ENCODE results near the gene ANKRD44. TPM values are rescaled to one million over a fixed set of nuclear protein-coding genes. Genes with fewer than 3 reads are reported as not detected.
"Not testable (repeated sequence)": the region's sequence is repeated elsewhere in the genome, so short reads cannot be mapped to it uniquely, and the experiment has no call there.

The ANKRD44 gene
- total RNA-seq, 1 donor from 2014 or later = 40.6 TPM

DNA sequence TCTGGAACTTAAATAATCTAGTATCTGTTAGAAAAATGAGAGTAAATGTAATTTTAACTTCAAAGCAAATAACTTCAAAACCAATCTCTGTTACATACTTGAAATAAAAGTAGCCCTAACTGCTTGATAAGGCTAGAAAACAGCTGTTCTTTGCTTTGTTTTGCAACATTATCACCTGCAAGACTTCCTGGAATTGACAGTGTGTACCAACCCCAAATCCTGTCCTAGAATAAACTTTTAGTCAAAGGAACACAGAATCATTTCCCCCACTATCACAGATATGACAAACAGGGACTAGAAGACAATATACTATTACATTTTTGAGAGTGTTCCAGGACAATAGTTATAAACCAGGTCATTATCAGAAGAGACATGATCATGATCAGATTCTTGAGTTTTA lies 278.8 kb downstream of the ANKRD44 start:
- no peak for DNase-seq (ENCODE audit: low spot score)

GRCh38 chr2:197030090-197030489 lies 280.5 kb downstream of the ANKRD44 start:
- DNase-seq (ENCODE audit: low spot score) = no peak

GRCh38 chr2:197028633-197029032 lies 281.9 kb downstream of the ANKRD44 start:
- DNase-seq (ENCODE audit: low spot score) = no peak

DNA sequence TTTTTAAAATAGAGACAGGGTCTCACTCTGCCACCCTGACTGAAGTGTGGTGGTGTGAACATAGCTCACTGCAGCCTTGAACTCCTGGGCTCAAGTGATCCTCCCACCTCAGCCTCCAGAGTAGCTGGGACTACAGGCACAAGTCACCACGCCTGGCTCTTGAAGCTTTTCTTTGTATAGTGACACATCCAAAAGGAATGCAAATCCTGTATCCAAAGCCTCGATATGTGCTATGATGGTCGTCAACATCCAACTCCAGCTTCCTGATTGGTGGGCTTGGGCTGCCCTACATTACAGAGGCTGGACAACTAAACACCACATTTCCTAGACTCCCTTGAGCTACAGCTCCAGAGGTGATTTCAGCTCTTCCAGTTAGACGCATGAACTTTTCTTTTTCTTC lies 282.4 kb downstream of the ANKRD44 start:
- DNase-seq (ENCODE audit: low spot score) = no peak

- DNase-seq (ENCODE audit: low spot score) = no peak
Observed at GRCh38 chr2:197024206-197024605, 286.4 kb downstream of the ANKRD44 start.

DNA sequence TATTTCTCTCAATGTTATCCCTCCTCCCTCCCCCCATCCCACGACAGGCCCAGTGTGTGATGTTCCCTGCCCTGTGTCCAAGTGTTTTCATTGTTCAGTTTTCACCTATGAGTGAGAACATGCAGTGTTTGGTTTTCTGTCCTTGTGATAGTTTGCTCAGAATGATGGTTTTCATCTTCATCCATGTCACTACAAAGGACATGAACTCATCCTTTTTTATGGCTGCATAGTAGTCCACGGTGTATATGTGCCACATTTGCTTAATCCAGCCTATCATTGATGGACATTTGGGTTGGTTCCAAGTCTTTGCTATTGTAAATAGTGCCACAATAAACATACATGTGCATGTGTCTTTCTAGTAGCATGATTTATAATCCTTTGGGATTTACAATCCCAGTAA lies 289.7 kb downstream of the ANKRD44 start:
- DNase-seq (ENCODE audit: low spot score) = not testable (repeated sequence)

DNA sequence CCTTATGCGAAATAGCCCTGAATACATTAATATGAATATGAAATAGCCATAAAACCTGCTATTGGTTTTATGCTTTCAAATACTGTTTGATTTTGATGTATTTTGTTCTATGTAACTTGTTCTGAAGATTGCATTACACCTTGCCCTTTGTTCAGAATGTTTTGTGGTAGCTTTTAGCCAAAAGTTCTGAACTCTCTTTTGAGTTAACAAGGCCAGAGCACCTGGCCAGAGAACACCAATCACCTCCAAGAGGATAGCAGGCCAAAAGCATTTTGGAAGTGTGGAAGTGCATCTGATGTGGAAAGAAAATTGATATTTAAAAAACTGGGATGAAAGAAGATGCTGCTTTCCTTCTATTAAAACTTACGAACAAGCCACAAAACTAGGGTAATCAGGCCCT lies 297.5 kb downstream of the ANKRD44 start:
- DNase-seq (ENCODE audit: low spot score) = no peak

GRCh38 chr2:197011801-197012641 lies 298.6 kb downstream of the ANKRD44 start:
- DNase-seq (ENCODE audit: low spot score) = no peak

GRCh38 chr2:197011021-197011417 lies 299.6 kb downstream of the ANKRD44 start:
- no peak for DNase-seq (ENCODE audit: low spot score)

DNA sequence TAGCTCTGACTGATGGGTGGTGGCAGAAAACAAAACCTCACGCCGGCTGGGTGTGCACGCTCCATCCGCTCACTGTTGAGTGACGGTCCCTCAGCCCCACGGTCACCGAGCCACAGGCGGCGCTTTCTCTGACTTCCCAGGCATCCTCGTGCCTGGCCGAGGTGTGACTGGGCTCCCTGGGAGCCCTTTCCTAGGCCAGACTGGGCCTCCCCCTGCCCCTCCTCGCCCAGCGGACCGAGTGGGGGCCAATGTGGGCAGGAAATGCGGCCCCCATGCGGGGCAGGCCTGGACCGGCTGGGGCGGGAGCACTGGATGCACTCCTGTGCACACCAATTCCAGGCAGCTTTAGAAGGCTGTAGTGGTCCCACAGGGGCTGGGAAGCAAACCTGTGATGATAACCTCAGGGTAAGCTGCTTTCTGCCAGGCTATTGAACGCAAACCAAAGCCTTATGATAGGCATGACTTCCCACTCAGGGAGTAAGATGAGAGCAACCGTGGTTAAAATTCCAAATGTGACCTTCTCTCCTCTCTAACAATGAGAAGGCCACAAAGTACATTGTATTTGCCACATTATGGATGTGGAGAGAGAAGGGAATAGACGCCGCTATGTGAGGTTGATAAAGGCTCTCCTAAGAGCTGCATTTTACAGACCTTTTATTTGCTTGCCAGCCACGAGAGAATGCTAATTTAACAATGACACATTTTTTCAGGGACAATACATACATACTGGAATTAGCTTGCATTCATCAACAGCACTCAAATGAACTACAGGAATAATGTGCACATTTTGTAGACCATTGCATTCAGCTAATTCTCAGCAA lies 300.2 kb downstream of the ANKRD44 start:
- no peak for DNase-seq (ENCODE audit: low spot score)

GRCh38 chr2:197008741-197009341 lies 301.7 kb downstream of the ANKRD44 start:
- not testable (repeated sequence) for DNase-seq (ENCODE audit: low spot score)

DNA sequence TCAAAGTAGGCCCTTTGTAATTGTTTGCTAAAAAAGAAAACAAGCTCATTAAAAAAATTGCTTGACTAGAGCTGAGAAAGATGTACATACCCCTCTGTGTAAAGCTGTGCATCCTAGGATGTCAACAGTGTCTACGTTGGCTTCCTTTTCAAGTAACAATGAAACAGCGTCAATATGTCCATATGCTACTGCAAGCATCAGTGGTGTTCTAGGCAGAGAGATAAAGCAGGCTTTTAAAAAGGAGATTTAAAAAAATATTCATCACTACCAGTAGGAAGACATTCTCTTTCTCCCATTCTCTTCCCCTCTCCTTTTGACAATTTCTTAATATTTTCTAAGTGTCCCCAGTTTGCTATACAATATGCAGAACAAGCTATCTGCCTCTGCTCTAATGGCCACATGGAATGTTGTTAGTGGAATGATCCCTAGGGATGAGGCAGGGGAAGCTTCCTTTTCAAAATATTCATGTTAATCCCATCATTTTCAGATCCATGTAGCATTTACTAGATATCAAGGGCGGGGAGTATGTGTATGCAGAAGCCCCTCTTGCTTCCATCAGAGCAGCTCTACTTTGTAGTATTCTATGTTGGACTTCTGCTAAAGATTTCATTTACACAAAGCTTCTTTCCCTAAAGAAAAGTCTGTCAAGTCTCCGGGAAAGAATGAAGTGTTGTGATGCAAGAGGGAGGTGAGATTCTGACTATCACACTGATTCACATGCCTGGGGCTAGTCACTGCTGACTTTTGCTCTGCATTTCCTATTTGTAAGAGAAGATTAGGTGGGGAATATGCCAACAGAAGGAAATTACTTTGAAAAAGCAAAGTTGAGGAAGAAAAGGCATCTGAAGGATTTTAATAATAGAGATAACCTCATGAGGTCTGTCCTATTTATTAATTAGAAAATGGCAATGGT lies 302.6 kb downstream of the ANKRD44 start:
- DNase-seq (ENCODE audit: low spot score) = no peak

DNA sequence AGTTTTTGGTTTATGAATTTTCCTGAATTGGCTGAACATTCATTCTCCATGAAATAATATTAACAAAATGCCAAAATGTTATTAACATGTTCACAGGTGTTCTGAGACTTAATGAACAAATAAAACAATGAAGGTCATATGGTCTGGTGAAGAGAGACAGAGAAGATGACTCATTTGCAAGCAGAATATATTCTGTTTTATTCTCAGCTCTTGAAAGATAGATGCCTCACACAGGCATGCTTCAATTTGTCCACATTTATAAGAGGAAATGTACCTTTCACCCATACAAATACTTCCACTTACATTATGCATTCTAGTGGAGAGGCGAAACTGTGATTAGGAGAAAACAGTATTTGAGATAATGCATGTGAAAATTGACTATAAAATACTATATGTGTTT lies 308.7 kb downstream of the ANKRD44 start:
- no peak for DNase-seq (ENCODE audit: low spot score)

GRCh38 chr2:196995757-196996314 lies 314.7 kb downstream of the ANKRD44 start:
- DNase-seq (ENCODE audit: low spot score) = no peak

DNA sequence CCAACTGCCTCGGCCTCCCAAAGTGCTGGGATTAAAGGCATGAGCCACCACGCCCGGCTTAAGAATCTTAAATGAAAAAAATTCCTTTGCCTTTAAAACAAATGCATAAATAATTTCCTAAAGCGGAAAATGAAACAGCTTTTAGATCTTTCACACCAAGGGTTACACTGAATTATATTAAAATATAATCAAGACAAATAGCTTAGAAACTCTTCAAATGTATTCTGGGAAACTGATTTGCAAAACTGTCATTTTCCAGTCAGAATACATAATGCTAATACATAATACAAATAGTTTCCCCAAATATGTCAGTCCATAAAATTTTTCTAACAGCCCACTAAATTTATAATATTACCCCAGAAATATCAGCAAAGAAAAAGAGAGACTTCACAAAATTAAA lies 315.8 kb downstream of the ANKRD44 start:
- DNase-seq (ENCODE audit: low spot score) = no peak

DNA sequence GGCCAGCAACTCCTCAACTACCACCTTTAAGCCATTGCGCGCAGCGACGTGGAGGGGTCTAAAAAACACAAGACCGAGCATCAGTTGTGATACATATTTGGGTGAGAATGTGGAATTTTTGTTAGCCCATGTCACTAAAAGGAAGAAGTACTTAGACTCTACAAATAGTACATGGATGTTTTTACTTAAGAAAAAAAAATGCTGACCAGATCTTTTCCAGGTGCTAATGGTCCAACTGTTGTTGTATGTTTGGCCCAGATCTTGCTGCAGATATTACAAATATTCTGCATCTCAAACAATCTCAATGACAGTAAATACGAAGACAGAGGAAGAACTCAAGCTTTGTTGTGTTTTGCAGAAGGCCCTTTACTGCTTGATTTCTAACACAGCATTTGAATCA lies 317.0 kb downstream of the ANKRD44 start:
- no peak for DNase-seq (ENCODE audit: low spot score)

GRCh38 chr2:196992466-196992865 lies 318.1 kb downstream of the ANKRD44 start:
- no peak for DNase-seq (ENCODE audit: low spot score)

DNA sequence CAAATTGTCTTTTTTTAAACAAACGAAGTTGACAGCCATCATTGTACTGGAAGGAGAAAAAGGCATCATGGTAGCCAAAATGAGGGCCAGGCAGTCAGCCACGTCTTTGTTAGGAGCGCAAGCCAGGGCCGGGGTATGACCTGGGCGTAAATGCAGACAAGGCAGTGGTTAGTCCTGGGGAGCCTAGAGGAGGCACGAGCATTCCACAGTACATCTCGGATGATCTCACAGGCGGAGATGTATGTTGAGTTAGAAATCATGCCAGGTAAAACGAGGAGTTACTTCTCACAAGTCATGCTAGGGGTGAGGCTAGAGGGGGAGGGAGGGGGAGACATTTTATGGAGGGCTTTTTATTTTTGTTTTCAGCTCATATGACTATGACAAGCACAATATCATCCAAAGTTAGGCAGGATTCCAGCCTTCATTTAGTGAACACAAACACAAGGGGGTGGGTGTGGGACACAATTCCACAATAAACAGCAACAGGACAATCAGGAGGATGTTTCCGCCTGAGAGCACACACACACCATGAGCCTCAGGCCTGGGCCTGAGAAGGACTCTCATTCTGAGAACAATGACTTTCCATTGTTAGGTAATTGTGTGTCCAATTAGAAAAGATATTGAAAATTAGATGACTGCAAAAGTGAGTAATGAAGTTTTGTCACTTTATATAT lies 319.7 kb downstream of the ANKRD44 start:
- no peak for DNase-seq (ENCODE audit: low spot score)

DNA sequence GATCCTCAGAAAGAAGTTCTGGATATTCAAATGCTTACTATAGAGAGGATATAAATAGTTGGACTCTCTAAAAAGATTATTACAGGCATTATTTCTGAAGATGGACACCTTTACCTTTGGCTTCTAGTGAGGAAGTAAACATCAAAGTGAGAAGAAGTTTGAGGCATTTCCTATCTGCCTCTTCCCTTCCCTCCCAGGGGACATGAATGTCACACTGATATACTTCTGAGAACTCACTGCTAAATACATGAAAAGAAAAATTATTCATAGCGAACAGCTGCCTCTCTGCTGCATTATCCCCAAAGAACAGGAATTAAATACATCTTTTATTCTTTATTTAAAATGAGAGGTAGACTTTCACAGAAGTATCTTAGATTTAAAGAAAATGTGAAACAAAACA lies 320.5 kb downstream of the ANKRD44 start:
- DNase-seq (ENCODE audit: low spot score) = no peak

DNA sequence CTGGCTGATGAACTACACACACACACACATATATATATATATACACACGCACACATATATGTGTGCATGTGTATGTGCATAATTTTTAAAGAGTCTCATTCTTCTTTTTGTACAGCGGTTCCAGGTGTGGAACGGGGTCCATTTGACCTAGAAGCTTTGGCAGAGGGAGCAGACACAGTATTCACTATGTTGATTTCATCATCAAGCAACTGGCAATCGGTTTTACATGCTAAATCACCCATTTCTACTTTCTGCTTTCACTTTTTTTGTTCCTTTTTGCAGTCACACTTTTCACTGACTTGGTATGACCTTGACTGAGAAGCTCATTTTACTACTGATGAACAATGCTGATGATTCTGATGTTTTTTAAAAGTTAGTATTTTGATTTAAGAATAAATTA lies 321.1 kb downstream of the ANKRD44 start:
- DNase-seq (ENCODE audit: low spot score) = no peak

DNA sequence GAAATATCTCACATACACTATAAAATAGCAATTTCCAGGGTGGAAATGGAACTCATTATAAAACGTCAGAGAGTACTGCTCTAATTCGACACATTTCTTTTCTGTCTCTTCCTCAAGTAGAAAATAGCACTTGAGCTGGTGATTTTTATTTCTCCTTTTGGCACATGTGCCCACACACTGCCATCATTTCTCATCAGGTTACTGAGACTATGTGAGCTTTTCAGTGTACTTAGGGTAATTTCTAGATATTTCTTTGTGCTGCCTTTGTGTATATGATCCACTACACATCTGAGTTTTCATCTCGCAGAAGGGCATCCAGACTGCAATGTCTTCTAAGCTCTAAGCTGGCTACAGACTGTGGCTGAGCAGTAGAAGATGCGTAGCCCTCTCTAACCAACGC lies 321.9 kb downstream of the ANKRD44 start:
- no peak for DNase-seq (ENCODE audit: low spot score)
